ENCODE measurements around the gene ZFHX3. TPM values are rescaled to one million over a fixed set of nuclear protein-coding genes. Genes with fewer than 3 reads are reported as not detected.

ZFHX3 gene
- total RNA-seq, 1 experiment from 2014 or later: 1.5 TPM

GRCh38 chr16:72764015-72764654 is 283.8 kb downstream of the ZFHX3 start:
- no peak overlapping the region for H3K9ac ChIP-seq (ENCODE audit: extremely low read depth, insufficient read length, low read length)
- no peaks in the 10 kb centered on the region for H3K9me3 Mint-ChIP-seq
- no peak overlapping the region for H2BK5ac ChIP-seq (ENCODE audit: insufficient read length, low read length)
- H3K27ac ChIP-seq (ENCODE audit: insufficient read length, low read depth, low read length): no peak overlapping the region
- no peaks in the 10 kb centered on the region for H3K79me2 ChIP-seq (ENCODE audit: insufficient read depth, low read length)
- no peak overlapping the region for H3K18ac ChIP-seq (ENCODE audit: insufficient read length, low read depth, low read length)
- no peak overlapping the region for H2BK120ac ChIP-seq (ENCODE audit: low read depth, low read length, poor library complexity, severe bottlenecking)
- H3K79me1 ChIP-seq (ENCODE audit: insufficient read depth, low read depth, low read length, poor library complexity, severe bottlenecking): no peaks in the 10 kb centered on the region
- no peak overlapping the region for H2BK15ac ChIP-seq (ENCODE audit: low read depth, low read length)
- H2BK20ac ChIP-seq (ENCODE audit: low read depth, low read length, poor library complexity, severe bottlenecking): no peak overlapping the region
- no peak overlapping the region for H3K23ac ChIP-seq (ENCODE audit: insufficient read length, low read depth, low read length)
- no peaks in the 10 kb centered on the region for H3K23me2 ChIP-seq (ENCODE audit: insufficient read length, low read depth, low read length, poor library complexity, severe bottlenecking)
- no peaks in the 10 kb centered on the region for H3K36me3 Mint-ChIP-seq (ENCODE audit: insufficient read depth in 1 of 3, low read depth in 3 of 3)
- H3T11ph ChIP-seq (ENCODE audit: low read length): no peak overlapping the region
- H3K4me1 Mint-ChIP-seq: peaks cover 23 to 27% of the 10 kb centered on the region in 2 experiments
- no peak for TF ChIP-seq CTCF (conservative IDR thresholded peaks at IDR 0.05)
- no peaks in the 10 kb centered on the region for H4K20me1 ChIP-seq (ENCODE audit: control insufficient read depth, insufficient read depth, insufficient read length)
- DNase-seq: no peak
- no peak overlapping the region for H2BK12ac ChIP-seq (ENCODE audit: insufficient read length, low read depth, low read length)
- H3K4me3 Mint-ChIP-seq: no peak overlapping the region
- no peaks in the 10 kb centered on the region for H3K27me3 Mint-ChIP-seq (ENCODE audit: low read depth)
- H3K9me3 ChIP-seq (ENCODE audit: control insufficient read depth, low read depth, low read length): no peaks in the 10 kb centered on the region
- no peak overlapping the region for H2AFZ ChIP-seq (ENCODE audit: low read length)
- no peaks in the 10 kb centered on the region for H3K27me3 ChIP-seq (ENCODE audit: insufficient read depth, low read length)
- no peak overlapping the region for H3K56ac ChIP-seq (ENCODE audit: insufficient read length, low read depth, low read length)
- no peak overlapping the region for H3K14ac ChIP-seq (ENCODE audit: insufficient read depth, low read length)
- no peak overlapping the region for H4K5ac ChIP-seq (ENCODE audit: insufficient read length, low read depth, low read length)
- no peak overlapping the region for H3K4me2 ChIP-seq (ENCODE audit: insufficient read depth, insufficient read length, low read length)
- no peak overlapping the region for H3K4ac ChIP-seq (ENCODE audit: low read depth, low read length)
- H3K4me1 ChIP-seq (ENCODE audit: insufficient read depth, low read length): peaks cover 7% of the 10 kb centered on the region; the same call in 1 of the 2 replicates
- peak overlapping the region in 1 of 3 experiments; percentile 26; a peak in 1 of 7 replicates for H3K27ac Mint-ChIP-seq
- no CpG with 5 or more reads among the region's 8 CpGs for WGBS (ENCODE audit: extremely low coverage, insufficient read length, low lambda C conversion rate)
- H4K8ac ChIP-seq (replicated peaks; ENCODE audit: insufficient read length, low read depth, low read length): no peak overlapping the region
- H2AK5ac ChIP-seq (ENCODE audit: insufficient read length, low read length): no peak overlapping the region
- H4K91ac ChIP-seq (ENCODE audit: insufficient read length, low read depth, low read length): no peak overlapping the region

Data from H9 (cell line).